SK-N-MC (cell line): ENCODE data around the gene MAPK12.

Source experiments
- EZH2 ChIP-seq: fragments of 200-600 bp; sonication (generic); IDR thresholded peaks from one replicate; pipeline ENCODE4 v1.6.1; 2017; ENCODE audit warnings: antibody characterized with exemption
- FOXP2 ChIP-seq: optimal IDR thresholded peaks from 2 replicates; pipeline ENCODE3; 2011; ENCODE audit warnings: mild to moderate bottlenecking, moderate library complexity; ENCODE audit not compliant: insufficient read depth; ENCODE audit errors: extremely low read length, control extremely low read depth
- POLR2AphosphoS5 ChIP-seq: IDR thresholded peaks from 2 replicates; pipeline ENCODE4 v1.6.1; 2012; ENCODE audit warnings: mild to moderate bottlenecking, low read depth, low read length, borderline replicate concordance

GRCh38 chr22:50260801-50261614 lies 475 bp downstream of the MAPK12 start:
- TF ChIP-seq FOXP2 (no peak), EZH2 (no peak), POLR2AphosphoS5 (peak; percentile 59)
